Subcutaneous adipose tissue (tissue), 4 donors: ENCODE results near the gene FHL2. TPM values are rescaled to one million over a fixed set of nuclear protein-coding genes. Genes with fewer than 3 reads are reported as not detected.

Source experiments
- CTCF ChIP-seq: fragments of 450-650 bp; IDR thresholded peaks from one replicate; pipeline ENCODE4 v1.5.1; 2016; ENCODE audit warnings: low read depth, mild to moderate bottlenecking, control low read depth, antibody characterized with exemption, moderate library complexity
- total RNA-seq, 4 donors: library from RNA; depleted of rRNA; stranded (reverse); fragments of >200 nt; gene quantifications; one replicate each; pipeline ENCODE4 v1.1.0, GENCODE V29; 2016

The FHL2 gene
- total RNA-seq, 4 donors from 2014 or later = 24.1 to 35.9 (median 30.2) TPM

- TF ChIP-seq CTCF = no peak
These were observed 29.7 kb upstream of the FHL2 start for GRCh38 chr2:105428387-105429018.

- no peak for TF ChIP-seq CTCF
These were observed 28.6 kb upstream of the FHL2 start for GRCh38 chr2:105427485-105427884.

GRCh38 chr2:105426626-105427292, 27.9 kb upstream of the FHL2 start:
- TF ChIP-seq CTCF = no peak

GRCh38 chr2:105425936-105426625, 27.2 kb upstream of the FHL2 start:
- no peak for TF ChIP-seq CTCF

- no peak for TF ChIP-seq CTCF
These were observed 23.9 kb upstream of the FHL2 start for GRCh38 chr2:105422801-105423200.

- no peak for TF ChIP-seq CTCF
These were observed 22.2 kb upstream of the FHL2 start for GRCh38 chr2:105421053-105421452.

GRCh38 chr2:105418522-105418921, 19.7 kb upstream of the FHL2 start:
- TF ChIP-seq CTCF = no peak
